HepG2 (cell line): ENCODE results near the gene CHN2. TPM values are rescaled to one million over a fixed set of nuclear protein-coding genes. Genes with fewer than 3 reads are reported as not detected.

ENCODE experiments used
- ARNT2 ChIP-seq: sonication (generic); formaldehyde crosslinking; IDR thresholded peaks from 2 replicates; pipeline ENCODE4 v1.8.0; 2022; ENCODE audit warnings: mild to moderate bottlenecking, low read depth, missing genetic modification reagents, moderate library complexity
- ERF ChIP-seq: IDR thresholded peaks from 2 replicates; pipeline ENCODE4 v1.6.1; 2018; ENCODE audit warnings: missing biosample characterization, missing genetic modification reagents
- FLYWCH1 ChIP-seq: sonication (generic); formaldehyde crosslinking; IDR thresholded peaks from 2 replicates; pipeline ENCODE4 v1.8.1; 2023; ENCODE audit warnings: mild to moderate bottlenecking, missing genetic modification reagents
- GABPB1 ChIP-seq: IDR thresholded peaks from 2 replicates; pipeline ENCODE4 v1.6.1; 2016; ENCODE audit warnings: mild to moderate bottlenecking, missing genetic modification reagents, moderate library complexity, missing compliant biosample characterization
- KDM4B ChIP-seq: sonication (generic); formaldehyde crosslinking; IDR thresholded peaks from 2 replicates; pipeline ENCODE4 v1.4.0; 2020; ENCODE audit warnings: missing genetic modification reagents
- KMT2A ChIP-seq: sonication (generic); formaldehyde crosslinking; IDR thresholded peaks from 2 replicates; pipeline ENCODE4 v1.4.0; 2020; ENCODE audit warnings: missing genetic modification reagents
- KMT2B ChIP-seq: IDR thresholded peaks from 2 replicates; pipeline ENCODE4 v1.6.1; 2016; ENCODE audit warnings: missing genetic modification reagents, missing compliant biosample characterization
- NFKBIZ ChIP-seq: IDR thresholded peaks from 2 replicates; pipeline ENCODE4 v1.6.1; 2018; ENCODE audit warnings: missing genetic modification reagents, missing compliant biosample characterization
- PAXIP1 ChIP-seq: sonication (generic); formaldehyde crosslinking; conservative IDR thresholded peaks from 2 replicates; pipeline ENCODE4 v1.4.0; 2020; ENCODE audit warnings: mild to moderate bottlenecking, missing genetic modification reagents, moderate library complexity
- SALL2 ChIP-seq: sonication (generic); formaldehyde crosslinking; IDR thresholded peaks from 2 replicates; pipeline ENCODE4 v1.8.1; 2023; ENCODE audit warnings: mild to moderate bottlenecking, missing genetic modification reagents, inconsistent platforms
- SKIL ChIP-seq: sonication (generic); formaldehyde crosslinking; IDR thresholded peaks from 2 replicates; pipeline ENCODE4 v1.8.0; 2022; ENCODE audit warnings: missing genetic modification reagents, mild to moderate bottlenecking, moderate library complexity, borderline replicate concordance
- SOX13 ChIP-seq, 3 experiments: fragments of 450-650 bp in 1 of 3; sonication (generic) in 1 of 3; formaldehyde crosslinking in 1 of 3; IDR thresholded peaks in 2 of 3; conservative IDR thresholded peaks in 1 of 3; 2 replicates each; pipeline versions ENCODE4 v1.5.0 to v1.6.1; 2016 to 2020; ENCODE audit warnings: antibody characterized with exemption in 1 of 3, mild to moderate bottlenecking in 1 of 3, missing compliant biosample characterization in 1 of 3, missing genetic modification reagents in 1 of 3, moderate library complexity in 1 of 3
- SOX6 ChIP-seq, 2 experiments: fragments of 450-650 bp in 1 of 2; sonication (generic) in 1 of 2; formaldehyde crosslinking in 1 of 2; IDR thresholded peaks; 2 replicates each; pipeline versions ENCODE4 v1.4.0 to v1.6.1; 2017 to 2020; ENCODE audit warnings: antibody characterized with exemption in 1 of 2, mild to moderate bottlenecking in 1 of 2, missing genetic modification reagents in 1 of 2
- SRSF4 ChIP-seq: fragments of 200-400 bp; formaldehyde crosslinking; IDR thresholded peaks from one replicate; pipeline ENCODE4 v1.6.1; 2018; ENCODE audit warnings: mild to moderate bottlenecking, low read depth, low read length, moderate library complexity; ENCODE audit not compliant: poor library complexity, severe bottlenecking
- STAG1 ChIP-seq: sonication (generic); formaldehyde crosslinking; IDR thresholded peaks from 2 replicates; pipeline ENCODE4 v1.4.0; 2020; ENCODE audit warnings: missing genetic modification reagents
- TCF7 ChIP-seq: sonication (generic); IDR thresholded peaks from 2 replicates; pipeline ENCODE4 v1.6.1; 2016; ENCODE audit warnings: antibody characterized with exemption, low read depth
- ZNF263 ChIP-seq: sonication (generic); formaldehyde crosslinking; IDR thresholded peaks from 2 replicates; pipeline ENCODE4 v1.4.0; 2020; ENCODE audit warnings: missing genetic modification reagents
- ZNF644 ChIP-seq: IDR thresholded peaks from 2 replicates; pipeline ENCODE4 v1.6.1; 2016; ENCODE audit warnings: low read depth
- ZNF816 ChIP-seq: sonication (generic); formaldehyde crosslinking; IDR thresholded peaks from 2 replicates; pipeline ENCODE4 v1.8.0; 2022; ENCODE audit warnings: missing genetic modification reagents, mild to moderate bottlenecking, borderline replicate concordance
- ZSCAN25 ChIP-seq: sonication (generic); formaldehyde crosslinking; IDR thresholded peaks from 2 replicates; pipeline ENCODE4 v1.8.0; 2022; ENCODE audit warnings: mild to moderate bottlenecking, missing genetic modification reagents
- polyA plus RNA-seq, 8 experiments: library from polyadenylated mRNA; depleted of rRNA in 3 of 8; stranded (reverse) in 7 of 8; unstranded in 1 of 8; fragments of >200 nt; fragmentation: Illumina TruSeq in 4 of 8; extraction: Trizol in 4 of 8; gene quantifications; 2 replicates each; pipeline versions ENCODE4 v1.2.1 to v1.2.3, GENCODE V29; 2011 to 2016; ENCODE audit warnings: low read depth in 4 of 8, missing spikeins in 1 of 8, mixed read lengths in 1 of 8; ENCODE audit not compliant: insufficient read depth in 1 of 8
- total RNA-seq, 5 experiments: library from RNA; depleted of rRNA; stranded (reverse); fragments of >200 nt; fragmentation: Illumina TruSeq; extraction: Trizol; gene quantifications; 2 replicates each; pipeline ENCODE4 v1.2.3, GENCODE V29; 2016; ENCODE audit warnings: low read depth in 1 of 5

CHN2 gene
- total and polyA plus RNA-seq, 2 of the 13 experiments (the other 11 are each of a cell fraction or from before 2014, with no cell fraction given), result 23.5 to 30.5 TPM

- peak; percentile 78; the same call in 1 of the 2 replicates for TF ChIP-seq ERF (CRISPR knock-in tag)
- 0 out of 2 replicates have a peak, but pooled peaks have one; percentile 41 for TF ChIP-seq ZNF263 (CRISPR knock-in tag)
- TF ChIP-seq GABPB1 (CRISPR knock-in tag), result peak; percentile 54; the same call in 1 of the 2 replicates
- peak; percentile 93 for TF ChIP-seq ZNF644 (CRISPR knock-in tag)
- peak; percentile 65; the same call in 1 of the 2 replicates for TF ChIP-seq FLYWCH1 (CRISPR knock-in tag)
- peak; percentile 33; the same call in 1 of the 2 replicates for TF ChIP-seq TCF7
- TF ChIP-seq ZNF816 (CRISPR knock-in tag), result peak; percentile 63; the same call in 1 of the 2 replicates
- no peak for TF ChIP-seq SRSF4
- no peak for TF ChIP-seq SOX6 (IDR thresholded peaks at IDR 0.05)
- peak; percentile 90 for TF ChIP-seq SOX6 (CRISPR knock-in tag; IDR thresholded peaks at IDR 0.05)
- TF ChIP-seq STAG1 (CRISPR knock-in tag), result peak; percentile 36
- peak; percentile 74 for TF ChIP-seq KDM4B
- 0 out of 2 replicates have a peak, but pooled peaks have one; percentile 17 for TF ChIP-seq KMT2B (CRISPR knock-in tag)
- TF ChIP-seq SOX13 (IDR thresholded peaks at IDR 0.05), result no peak
- peak in 1 of 2 experiments; percentile 78; a peak in 2 of 4 replicates for TF ChIP-seq SOX13 (CRISPR knock-in tag; conservative IDR thresholded peaks at IDR 0.05 in 1 of 2, IDR thresholded peaks at IDR 0.05 in 1 of 2)
- TF ChIP-seq KMT2A (CRISPR knock-in tag), result peak; percentile 80
- 0 out of 2 replicates have a peak, but pooled peaks have one; percentile 45 for TF ChIP-seq SALL2 (CRISPR knock-in tag)
- 0 out of 2 replicates have a peak, but pooled peaks have one; percentile 21 for TF ChIP-seq NFKBIZ (CRISPR knock-in tag)
- peak; percentile 64 for TF ChIP-seq SKIL
- TF ChIP-seq ARNT2, result peak; percentile 47; the same call in 1 of the 2 replicates
- TF ChIP-seq PAXIP1 (CRISPR knock-in tag), result peak; percentile 93
- peak; percentile 45; the same call in 1 of the 2 replicates for TF ChIP-seq ZSCAN25 (CRISPR knock-in tag)
Measured at GRCh38 chr7:29248713-29249382, 54.3 kb downstream of the CHN2 start (continued).
